Caco-2 (cell line): ENCODE data around the gene ADCY1. TPM values are rescaled to one million over a fixed set of nuclear protein-coding genes. Genes with fewer than 3 reads are reported as not detected.

Experiments
- BruUV-seq: library from RNA; stranded (reverse); fragments of 400-500 nt; replicated peaks from 2 replicates; lab custom pipeline; 2021; lab: Mats Ljungman, UMichigan
- CTCF ChIA-PET: fragments of 300-600 bp; sonication (Branson Sonifier 250); formaldehyde crosslinking; loops from one replicate; lab custom pipeline; 2022; ENCODE audit warnings: antibody characterized with exemption; lab: Charles Lee
- POLR2A ChIA-PET: fragments of 300-600 bp; sonication (Branson Sonifier 250); formaldehyde crosslinking; loops from one replicate; lab custom pipeline; 2022; ENCODE audit warnings: antibody characterized with exemption; lab: Charles Lee
- DNase-seq, 2 experiments: peaks; one replicate each; pipeline versions ENCODE4 v3.0.0 to v3.0.0-alpha.2; 2020 to 2022
- H3K27me3 ChIP-seq: replicated peaks from 2 replicates; pipeline ENCODE4 v1.6.0; 2011; ENCODE audit warnings: low read length; ENCODE audit not compliant: control insufficient read depth, insufficient read depth
- H3K36me3 ChIP-seq: 2 replicates; pipeline ENCODE4 v1.5.1; 2011; ENCODE audit warnings: low read length; ENCODE audit not compliant: control insufficient read depth, insufficient read depth
- H3K4me1 ChIP-seq: fragments of 250-450 bp; sonication (Bioruptor Pico); 2 replicates; pipeline ENCODE4 v1.5.1; 2020; ENCODE audit warnings: mild to moderate bottlenecking
- H3K4me3 ChIP-seq: 2 replicates; pipeline ENCODE4 v1.5.1; 2011; ENCODE audit warnings: low read depth, mild to moderate bottlenecking, control low read depth, low read length
- H3K9me3 ChIP-seq: fragments of 250-450 bp; sonication (Bioruptor Pico); 2 replicates; pipeline ENCODE4 v1.5.1; 2020; ENCODE audit warnings: mild to moderate bottlenecking, moderate library complexity
- H3K27ac Mint-ChIP-seq: one replicate; pipeline ENCODE4 v1.8.0; 2022; ENCODE audit warnings: mixed read lengths; ENCODE audit not compliant: unreplicated experiment
- H3K27me3 Mint-ChIP-seq: one replicate; pipeline ENCODE4 v1.8.0; 2022; ENCODE audit warnings: mixed read lengths; ENCODE audit not compliant: insufficient read depth, unreplicated experiment
- H3K36me3 Mint-ChIP-seq: one replicate; pipeline ENCODE4 v1.8.0; 2022; ENCODE audit warnings: mild to moderate bottlenecking, mixed read lengths; ENCODE audit not compliant: insufficient read depth, unreplicated experiment
- H3K4me1 Mint-ChIP-seq: one replicate; pipeline ENCODE4 v1.8.0; 2022; ENCODE audit warnings: low read depth, mixed read lengths; ENCODE audit not compliant: unreplicated experiment
- H3K4me3 Mint-ChIP-seq: one replicate; pipeline ENCODE4 v1.8.0; 2022; ENCODE audit warnings: mild to moderate bottlenecking, moderate library complexity, mixed read lengths; ENCODE audit not compliant: unreplicated experiment
- H3K9me3 Mint-ChIP-seq: one replicate; pipeline ENCODE4 v1.8.0; 2022; ENCODE audit warnings: mixed read lengths; ENCODE audit not compliant: unreplicated experiment
- CTCF ChIP-seq, 2 experiments: fragments of 200-600 bp in 1 of 2; IDR thresholded peaks; 1 replicate in 1 of 2; 2 replicates in 1 of 2; pipeline versions ENCODE4 v1.5.1 to v1.8.0; 2011 to 2022; ENCODE audit warnings: antibody characterized with exemption in 1 of 2, control low read depth in 1 of 2, inconsistent platforms in 1 of 2, low read depth in 1 of 2, low read length in 1 of 2, mild to moderate bottlenecking in 1 of 2, moderate library complexity in 1 of 2; ENCODE audit not compliant: insufficient read depth in 1 of 2, severe bottlenecking in 1 of 2, unreplicated experiment in 1 of 2
- intact Hi-C: fragments of 100-400 bp; cut with micrococcal nuclease; formaldehyde crosslinking; loops from one replicate; pipeline ENCODE4 v1.10.0; 2022; ENCODE audit not compliant: unreplicated experiment
- total RNA-seq: library from RNA; stranded (reverse); gene quantifications from 2 replicates; pipeline ENCODE4 v1.2.3, GENCODE V29; 2022

Gene ADCY1
- total RNA-seq, 1 experiment from 2014 or later, result 2.9 TPM

DNA sequence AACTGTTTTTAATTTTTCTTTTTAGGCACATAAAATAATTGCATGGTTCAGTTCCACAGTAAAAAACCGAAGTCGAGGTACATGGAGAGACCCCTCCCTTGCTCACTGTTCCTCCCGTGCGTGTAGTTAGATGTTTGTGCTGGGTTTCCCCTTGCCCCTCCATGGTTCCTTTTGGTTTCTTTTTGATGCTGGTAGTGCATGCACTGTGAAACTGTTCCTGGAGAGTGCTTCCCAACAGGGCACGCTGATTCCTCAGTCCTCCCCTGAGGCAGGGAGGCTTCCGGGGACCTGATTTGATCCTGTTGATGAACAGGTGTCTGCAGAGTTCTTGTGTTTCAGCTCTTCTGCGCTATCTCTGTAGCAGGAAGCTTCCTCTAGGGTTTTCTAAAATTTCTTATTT is 69.5 kb downstream of the ADCY1 start:
- Histone ChIP-seq H3K36me3 (no peaks in the 10 kb centered on the region), H3K9me3 (no peaks in the 10 kb centered on the region), H3K4me3 (no peak overlapping the region), H3K4me1 (peaks cover 2% of the 10 kb centered on the region; the same call in 1 of the 2 replicates), H3K27me3 (no peaks in the 10 kb centered on the region)
- POLR2A ChIA-PET, result no interaction called here
- Mint-ChIP-seq H3K27me3 (no peaks in the 10 kb centered on the region), H3K27ac (no peak overlapping the region), H3K9me3 (no peaks in the 10 kb centered on the region), H3K4me1 (peaks cover 14% of the 10 kb centered on the region), H3K36me3 (no peaks in the 10 kb centered on the region), H3K4me3 (no peak overlapping the region)
- CTCF ChIA-PET, result no interaction called here
- DNase-seq, result no peak
- intact Hi-C loops, result no loop called here
- TF ChIP-seq CTCF (IDR thresholded peaks at IDR 0.05; ENCODE audit: insufficient read depth in 1 of 2, low read depth in 1 of 2, low read length in 1 of 2, severe bottlenecking in 1 of 2, unreplicated experiment in 1 of 2), result no peak
- BruUV-seq, result no TSS peak

DNA sequence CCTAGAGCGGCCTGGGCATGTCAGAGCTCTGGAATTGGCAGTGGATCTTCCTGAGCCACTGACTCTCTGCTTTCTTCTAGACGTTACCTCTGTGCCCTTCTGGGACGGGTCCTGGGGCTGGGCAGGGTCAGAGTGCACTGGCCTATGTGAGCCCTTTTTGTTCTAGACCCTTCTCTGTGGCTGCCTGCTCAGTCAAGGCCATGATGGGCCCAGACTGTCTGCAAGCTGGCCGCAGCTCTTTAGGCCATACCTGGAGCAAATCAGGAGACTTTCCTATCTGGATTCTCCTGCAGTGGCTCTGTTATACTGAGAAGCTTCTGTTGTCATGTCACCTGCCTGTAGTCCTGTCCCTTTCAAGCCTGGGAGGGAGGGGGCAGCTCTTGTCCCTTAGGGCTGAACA is 70.1 kb downstream of the ADCY1 start:
- no peaks in the 10 kb centered on the region for H3K27me3 Mint-ChIP-seq
- intact Hi-C loops, result no loop called here

GRCh38 chr7:45645141-45645969 is 71.2 kb downstream of the ADCY1 start:
- Mint-ChIP-seq H3K36me3 (no peaks in the 10 kb centered on the region), H3K4me3 (no peak overlapping the region), H3K27ac (no peak overlapping the region), H3K27me3 (no peaks in the 10 kb centered on the region), H3K9me3 (no peaks in the 10 kb centered on the region), H3K4me1 (peaks cover 28% of the 10 kb centered on the region)
- DNase-seq, result no peak
- TF ChIP-seq CTCF (IDR thresholded peaks at IDR 0.05; ENCODE audit: insufficient read depth in 1 of 2, low read depth in 1 of 2, low read length in 1 of 2, severe bottlenecking in 1 of 2, unreplicated experiment in 1 of 2), result no peak
- Histone ChIP-seq H3K36me3 (no peaks in the 10 kb centered on the region), H3K27me3 (no peaks in the 10 kb centered on the region), H3K4me1 (peaks cover 14% of the 10 kb centered on the region; the same call in 1 of the 2 replicates), H3K9me3 (no peaks in the 10 kb centered on the region), H3K4me3 (no peak overlapping the region)
- ChIA-PET POLR2A (no interaction called here), CTCF (no interaction called here)
- intact Hi-C loops, result no loop called here
- no TSS peak for BruUV-seq

More for the DNA sequence above, 70.1 kb downstream of the ADCY1 start:
- Mint-ChIP-seq H3K4me3 (no peak overlapping the region), H3K9me3 (no peaks in the 10 kb centered on the region), H3K36me3 (no peaks in the 10 kb centered on the region), H3K27ac (no peak overlapping the region), H3K4me1 (peaks cover 20% of the 10 kb centered on the region)
- no TSS peak for BruUV-seq
- Histone ChIP-seq H3K36me3 (no peaks in the 10 kb centered on the region), H3K4me3 (no peak overlapping the region), H3K27me3 (no peaks in the 10 kb centered on the region), H3K4me1 (peaks cover 8% of the 10 kb centered on the region; the same call in 1 of the 2 replicates), H3K9me3 (no peaks in the 10 kb centered on the region)
- DNase-seq, result no peak
- TF ChIP-seq CTCF (IDR thresholded peaks at IDR 0.05; ENCODE audit: insufficient read depth in 1 of 2, low read depth in 1 of 2, low read length in 1 of 2, severe bottlenecking in 1 of 2, unreplicated experiment in 1 of 2), result no peak
- CTCF ChIA-PET, result no interaction called here
- POLR2A ChIA-PET, result no interaction called here
